Mesothelial cell of epicardium (in vitro differentiated cells): ENCODE data around the gene BRD7. TPM values are rescaled to one million over a fixed set of nuclear protein-coding genes. Genes with fewer than 3 reads are reported as not detected.

Source experiments
- DNase-seq, 2 experiments: peaks; one replicate each; pipeline ENCODE4 v3.0.0; 2021; ENCODE audit warnings: low spot score in 2 of 2; ENCODE audit not compliant: unreplicated experiment in 2 of 2
- H3K27ac Mint-ChIP-seq: 2 replicates; pipeline ENCODE4 v1.8.0; 2021; ENCODE audit warnings: mixed read lengths
- H3K27me3 Mint-ChIP-seq: 2 replicates; pipeline ENCODE4 v1.8.0; 2021; ENCODE audit warnings: low read depth, mixed read lengths
- H3K36me3 Mint-ChIP-seq: 2 replicates; pipeline ENCODE4 v1.8.0; 2021; ENCODE audit warnings: mixed read lengths
- H3K4me1 Mint-ChIP-seq: 2 replicates; pipeline ENCODE4 v1.8.0; 2021; ENCODE audit warnings: mixed read lengths
- H3K4me3 Mint-ChIP-seq: 2 replicates; pipeline ENCODE4 v1.8.0; 2021; ENCODE audit warnings: mild to moderate bottlenecking, moderate library complexity, mixed read lengths
- H3K9me3 Mint-ChIP-seq: 2 replicates; pipeline ENCODE4 v1.8.0; 2021; ENCODE audit warnings: mixed read lengths
- microRNA-seq: library from miRNA; unstranded; fragments of <30 nt; microRNA quantifications from one replicate; pipeline ENCODE4 v1.2.0, GENCODE V29; 2021; ENCODE audit warnings: inconsistent platforms, mixed read lengths
- total RNA-seq: library from RNA; stranded (reverse); gene quantifications from 3 replicates; pipeline ENCODE4 v1.2.1, GENCODE V29; 2021
- TF ChIP-seq, protein P1 (sequence below): fragments of 200-600 bp; sonication (generic); IDR thresholded peaks from one replicate; pipeline ENCODE4 v1.5.0; 2021; ENCODE audit warnings: antibody characterized with exemption; ENCODE audit not compliant: unreplicated experiment

BRD7 gene
- total RNA-seq, 1 donor from 2014 or later, result 76.8 TPM

DNA sequence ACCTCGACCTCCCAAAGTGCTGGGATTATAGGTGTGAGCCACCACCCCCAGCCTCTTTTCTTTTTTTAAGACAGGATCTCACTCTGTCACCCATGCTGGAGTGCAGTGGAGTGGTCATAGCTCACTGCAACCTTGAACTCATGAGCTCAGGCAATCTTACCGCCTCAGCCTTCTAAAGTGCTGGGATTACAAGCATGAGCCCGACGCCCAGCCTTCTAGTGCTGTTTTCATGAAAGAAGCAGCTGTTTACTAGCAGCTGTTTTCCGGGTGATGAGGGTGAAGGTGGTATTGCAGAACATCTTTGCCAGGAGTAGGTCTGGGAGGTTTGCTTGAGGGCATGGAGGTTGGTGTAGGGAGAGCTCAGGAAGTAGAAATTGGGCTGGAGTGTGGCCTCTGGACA, 100.4 kb downstream of the BRD7 start:
- peaks cover 1% of the 10 kb centered on the region for H3K36me3 Mint-ChIP-seq
- H3K4me1 Mint-ChIP-seq, result peaks cover 9% of the 10 kb centered on the region
- TF ChIP-seq, protein P1, sequence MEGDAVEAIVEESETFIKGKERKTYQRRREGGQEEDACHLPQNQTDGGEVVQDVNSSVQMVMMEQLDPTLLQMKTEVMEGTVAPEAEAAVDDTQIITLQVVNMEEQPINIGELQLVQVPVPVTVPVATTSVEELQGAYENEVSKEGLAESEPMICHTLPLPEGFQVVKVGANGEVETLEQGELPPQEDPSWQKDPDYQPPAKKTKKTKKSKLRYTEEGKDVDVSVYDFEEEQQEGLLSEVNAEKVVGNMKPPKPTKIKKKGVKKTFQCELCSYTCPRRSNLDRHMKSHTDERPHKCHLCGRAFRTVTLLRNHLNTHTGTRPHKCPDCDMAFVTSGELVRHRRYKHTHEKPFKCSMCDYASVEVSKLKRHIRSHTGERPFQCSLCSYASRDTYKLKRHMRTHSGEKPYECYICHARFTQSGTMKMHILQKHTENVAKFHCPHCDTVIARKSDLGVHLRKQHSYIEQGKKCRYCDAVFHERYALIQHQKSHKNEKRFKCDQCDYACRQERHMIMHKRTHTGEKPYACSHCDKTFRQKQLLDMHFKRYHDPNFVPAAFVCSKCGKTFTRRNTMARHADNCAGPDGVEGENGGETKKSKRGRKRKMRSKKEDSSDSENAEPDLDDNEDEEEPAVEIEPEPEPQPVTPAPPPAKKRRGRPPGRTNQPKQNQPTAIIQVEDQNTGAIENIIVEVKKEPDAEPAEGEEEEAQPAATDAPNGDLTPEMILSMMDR, result no peak
- no peak for DNase-seq
- no peaks in the 10 kb centered on the region for H3K27me3 Mint-ChIP-seq
- no peak overlapping the region for H3K27ac Mint-ChIP-seq
- H3K4me3 Mint-ChIP-seq, result no peak overlapping the region
- peaks cover 3% of the 10 kb centered on the region for H3K9me3 Mint-ChIP-seq

DNA sequence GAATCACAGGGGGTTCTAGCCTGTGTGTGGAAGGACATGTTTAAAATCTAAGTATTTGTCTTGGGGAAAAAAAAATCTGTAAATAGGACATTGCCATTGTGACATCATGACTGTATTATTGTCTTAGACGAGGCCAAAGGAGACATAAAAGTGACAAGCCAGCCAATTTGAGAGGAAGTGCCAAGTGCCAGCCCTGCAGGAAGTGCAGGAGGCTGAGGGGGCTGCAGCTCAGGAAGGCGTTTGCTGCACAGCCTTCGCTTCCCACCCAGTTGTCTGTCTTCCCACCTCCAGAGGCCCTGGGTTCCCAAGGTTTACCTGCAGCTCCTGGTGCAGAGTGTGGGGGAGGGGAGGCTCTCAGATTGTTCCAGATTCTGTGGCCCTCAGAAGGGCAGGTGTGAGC, 101.1 kb downstream of the BRD7 start:
- Mint-ChIP-seq H3K4me3 (no peak overlapping the region), H3K27me3 (no peaks in the 10 kb centered on the region), H3K9me3 (peaks cover 3% of the 10 kb centered on the region), H3K4me1 (peaks cover 9% of the 10 kb centered on the region), H3K27ac (no peak overlapping the region), H3K36me3 (peaks cover 1% of the 10 kb centered on the region)
- no peak for DNase-seq
- TF ChIP-seq, protein P1, result no peak

DNA sequence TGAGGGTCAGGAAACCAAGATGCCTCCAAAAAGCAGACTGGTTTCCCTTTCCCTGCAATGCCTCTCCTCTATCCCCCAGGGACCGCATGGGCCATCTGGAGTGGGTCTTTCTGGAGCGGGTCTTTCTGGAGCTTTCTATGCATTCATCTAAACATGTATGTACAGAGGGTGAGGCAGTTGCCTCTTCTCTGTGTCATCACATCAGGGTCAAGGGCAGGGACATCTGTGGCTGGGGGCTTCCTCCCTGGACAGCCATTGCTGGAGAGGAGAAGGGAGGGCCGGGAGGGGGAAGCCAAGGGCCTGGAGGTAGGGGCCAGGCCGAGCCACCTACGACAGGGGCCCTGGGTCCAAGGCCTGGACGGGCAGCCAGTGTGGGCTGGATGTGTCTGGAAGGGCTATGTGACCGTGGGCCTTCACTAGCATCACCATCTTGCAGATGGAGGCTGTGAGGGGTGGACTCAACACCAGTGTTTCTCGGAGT, 101.6 kb downstream of the BRD7 start:
- TF ChIP-seq, protein P1, result no peak
- Mint-ChIP-seq H3K4me3 (no peak overlapping the region), H3K27me3 (no peaks in the 10 kb centered on the region), H3K27ac (peak overlapping the region; percentile 64), H3K9me3 (peaks cover 3% of the 10 kb centered on the region), H3K4me1 (peaks cover 9% of the 10 kb centered on the region), H3K36me3 (peaks cover 1% of the 10 kb centered on the region)
- DNase-seq, result no peak

DNA sequence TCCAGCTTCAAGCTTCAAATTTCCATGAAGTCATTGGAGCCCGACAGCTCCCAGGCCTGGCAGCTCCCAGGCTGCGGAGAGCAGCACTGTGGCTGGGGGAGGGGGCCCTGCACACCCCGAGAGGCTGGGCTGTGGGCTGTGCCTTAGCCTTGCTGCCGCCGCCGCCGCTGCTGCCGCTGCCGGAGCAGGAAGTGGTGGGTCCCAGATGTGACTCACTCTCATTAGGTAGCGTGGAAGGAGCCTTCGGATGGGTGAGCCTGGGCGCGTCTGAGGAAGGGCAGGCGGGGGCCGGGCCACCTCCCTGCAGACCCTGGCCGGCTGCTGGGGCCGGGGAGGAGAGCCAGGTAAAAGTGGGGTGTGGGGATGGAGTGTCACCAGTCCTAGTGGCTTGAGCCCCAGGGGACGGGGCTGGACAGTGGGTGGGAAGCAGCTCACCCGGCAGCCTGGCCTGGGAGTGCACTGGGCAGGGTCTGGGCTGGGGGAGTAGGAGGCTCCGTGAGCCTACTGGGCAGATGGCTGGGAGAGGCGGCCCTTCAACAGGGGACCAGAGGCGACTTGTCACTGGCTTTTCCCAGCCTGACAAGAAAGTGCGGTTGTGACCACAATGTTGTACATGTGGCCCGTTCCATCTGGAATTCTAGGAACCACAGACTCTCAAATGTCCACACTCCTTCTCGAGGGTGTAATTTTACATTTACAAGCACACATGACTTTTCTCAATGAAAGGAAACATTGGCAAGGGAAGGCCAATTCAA, 102.3 kb downstream of the BRD7 start, which contains the start of gene ADCY7:
ADCY7 (plus strand) TSS at position 215 of the 755 bp plus-strand sequence. CDS start 21,629 bp downstream, outside the sequence.
- Mint-ChIP-seq H3K27ac (peak within 1 kb of the TSS; percentile 64), H3K4me3 (peak within 1 kb of the TSS; percentile 49), H3K9me3 (peaks cover 3% of the 10 kb centered on the region), H3K36me3 (peaks cover 1% of the 10 kb centered on the region), H3K27me3 (no peaks in the 10 kb centered on the region), H3K4me1 (peaks cover 9% of the 10 kb centered on the region)
- TF ChIP-seq, protein P1, result no peak
- DNase-seq, result peak in 1 of 2 experiments; percentile 64

Small RNAs within 50 kb of the gene (microRNA-seq; reads per million reads assigned to microRNA genes)
- gene MIR6771, result not detected

Other genes starting within 250 kb of the BRD7 start
- gene TENT4B, start 215.7 kb downstream of the BRD7 start, total RNA-seq, result 10.9 to 11.5 TPM (median 11.3 TPM) in 3 replicates
- 23.5 to 25.7 TPM (median 24.8 TPM) in 3 replicates for gene ADCY7, start 102.4 kb downstream of the BRD7 start, total RNA-seq
- gene NKD1, start 179.4 kb upstream of the BRD7 start, total RNA-seq, result 60.1 to 63.0 TPM (median 61.5 TPM) in 3 replicates